Adrenal gland (tissue), 12 donors: ENCODE results near the gene LYSMD2. TPM values are rescaled to one million over a fixed set of nuclear protein-coding genes. Genes with fewer than 3 reads are reported as not detected.

Experiments used
- DNase-seq, 7 donors: peaks; one replicate each; pipeline ENCODE4 v3.0.0-alpha.2; 2019 to 2020
- H3K27ac ChIP-seq, 5 donors: fragments of 200-600 bp; sonication (generic) in 4 of 5; 1 replicate in 3 of 5; 2 replicates in 2 of 5; pipeline versions ENCODE4 v1.5.1 to v1.8.0; 2016 to 2020; ENCODE audit warnings: mild to moderate bottlenecking in 1 of 5
- H3K27me3 ChIP-seq: fragments of 200-600 bp; 2 replicates; pipeline ENCODE4 v1.8.0; 2021
- H3K36me3 ChIP-seq, 2 donors: fragments of 200-600 bp; replicated peaks in 1 of 2; 1 replicate in 1 of 2; 2 replicates in 1 of 2; pipeline versions ENCODE4 v1.5.1 to v1.8.0; 2018 to 2022
- H3K4me1 ChIP-seq, 2 donors: fragments of 200-600 bp; replicated peaks in 1 of 2; 1 replicate in 1 of 2; 2 replicates in 1 of 2; pipeline versions ENCODE4 v1.5.1 to v1.8.0; 2018 to 2021
- H3K4me3 ChIP-seq, 4 donors: fragments of 200-600 bp; sonication (generic) in 3 of 4; one replicate each; pipeline ENCODE4 v1.5.1; 2016 to 2018
- H3K9me3 ChIP-seq, 3 donors: fragments of 200-600 bp; sonication (generic) in 1 of 3; replicated peaks in 1 of 3; 1 replicate in 2 of 3; 2 replicates in 1 of 3; pipeline versions ENCODE4 v1.5.1 to v1.8.0; 2016 to 2021
- CTCF ChIP-seq, 6 experiments: fragments of 450-650 bp in 4 of 6; fragments of 200-600 bp in 2 of 6; sonication (generic) in 1 of 6; IDR thresholded peaks; 1 replicate in 5 of 6; 2 replicates in 1 of 6; pipeline versions ENCODE4 v1.5.1 to v1.8.0; 2016 to 2021; ENCODE audit warnings: antibody characterized with exemption in 6 of 6, mild to moderate bottlenecking in 2 of 6, moderate library complexity in 1 of 6
- POLR2A ChIP-seq, 2 donors: fragments of 450-650 bp; IDR thresholded peaks; one replicate each; pipeline ENCODE4 v1.6.1; 2017; ENCODE audit warnings: antibody characterized with exemption in 2 of 2, mild to moderate bottlenecking in 2 of 2, moderate library complexity in 1 of 2
- WGBS, 4 donors: extraction: QIAGEN DNeasy Blood & Tissue Kit in 2 of 4; methylation state at CpG; one replicate each; pipeline versions ENCODE4 v1.1.5 to v1.1.7; 2013 to 2017; 5-methylcytosine and 5-hydroxymethylcytosine counted together
- intact Hi-C, 2 donors: fragments of 100-400 bp; cut with DNase I; formaldehyde crosslinking; loops; one replicate each; pipeline versions ENCODE4 v1.14.1 to v1.15.0; 2022 to 2023
- polyA plus RNA-seq, 3 donors: library from polyadenylated mRNA; stranded (reverse); fragments of 200-250 nt in 2 of 3; fragments of 350-450 nt in 1 of 3; fragmentation: Illumina TruSeq in 1 of 3; extraction: RNeasy Lipid Tissue Mini Kit (QIAGEN cat#74804) in 1 of 3; gene quantifications; one replicate each; pipeline ENCODE4 v1.2.3, GENCODE V29; 2013 to 2014
- total RNA-seq, 9 donors: library from RNA; depleted of rRNA in 4 of 9; stranded (reverse); fragments of >200 nt in 4 of 9; fragments of 120-200 nt in 1 of 9; fragmentation: NEBNext Ultra II Directional in 1 of 9; extraction: Animal tissue kit (Norgen Biotek cat#: 25700) in 1 of 9; gene quantifications; one replicate each; pipeline versions ENCODE4 v1.1.0 to v1.2.4, GENCODE V29; 2013 to 2023
- donor health status: healthy with polysubstance abuse.
- donor health status: Bipolar disorder and iron deficiency.
- donor health status: DM: yes; HTN: yes; CAD: no.
- donor health status: DM: no; HTN: no; CAD: no.
- donor health status: DM: no; HTN: no; CAD: no.
- donor health status: DM: yes; HTN: yes; CAD: no.

Gene LYSMD2
- total and polyA plus RNA-seq, 12 donors, result 11.3 to 56.3 (median 20.5) TPM

- H3K27me3 ChIP-seq, result no peaks in the 10 kb centered on the region
- no peak for TF ChIP-seq CTCF (IDR thresholded peaks at IDR 0.05)
- TF ChIP-seq POLR2A (IDR thresholded peaks at IDR 0.05), result no peak
- H3K4me1 ChIP-seq, result no peaks in the 10 kb centered on the region
- H3K9me3 ChIP-seq, result no peaks in the 10 kb centered on the region
- DNase-seq, result no peak
- WGBS, 4 donors, result 82 to 90% (median 89%) methylated on average over 5 of the region's 5 CpGs
- intact Hi-C loops, result no loop called here
- no peak overlapping the region for H3K27ac ChIP-seq
- H3K36me3 ChIP-seq, result no peaks in the 10 kb centered on the region
- H3K4me3 ChIP-seq, result no peak overlapping the region
Observed at GRCh38 chr15:51709031-51709430, 28.4 kb downstream of the LYSMD2 start.

- no peak for DNase-seq
- intact Hi-C loops, result no loop called here
- H3K27ac ChIP-seq, result no peak overlapping the region
- no peaks in the 10 kb centered on the region for H3K36me3 ChIP-seq
- no peak overlapping the region for H3K4me3 ChIP-seq
- H3K9me3 ChIP-seq, result no peaks in the 10 kb centered on the region
- TF ChIP-seq POLR2A (IDR thresholded peaks at IDR 0.05) (no peak), CTCF (IDR thresholded peaks at IDR 0.05) (no peak)
- H3K4me1 ChIP-seq, result no peaks in the 10 kb centered on the region
- H3K27me3 ChIP-seq, result no peaks in the 10 kb centered on the region
- WGBS, 4 donors, result 64 to 80% (median 76%) methylated on average over 5 of the region's 5 CpGs
Observed at GRCh38 chr15:51708013-51708412, 29.4 kb downstream of the LYSMD2 start.

GRCh38 chr15:51706926-51707608 is 30.4 kb downstream of the LYSMD2 start:
- intact Hi-C loops, result no loop called here
- no peak overlapping the region for H3K4me3 ChIP-seq
- no peak overlapping the region for H3K27ac ChIP-seq
- 79 to 82% (median 80%) methylated on average over 2 of the region's 2 CpGs for WGBS, 4 donors
- TF ChIP-seq CTCF (IDR thresholded peaks at IDR 0.05) (no peak), POLR2A (IDR thresholded peaks at IDR 0.05) (no peak)
- H3K9me3 ChIP-seq, result no peaks in the 10 kb centered on the region
- no peaks in the 10 kb centered on the region for H3K36me3 ChIP-seq
- DNase-seq, result no peak
- no peaks in the 10 kb centered on the region for H3K4me1 ChIP-seq
- no peaks in the 10 kb centered on the region for H3K27me3 ChIP-seq

GRCh38 chr15:51706291-51706690 is 31.2 kb downstream of the LYSMD2 start:
- Histone ChIP-seq H3K4me1 (no peaks in the 10 kb centered on the region), H3K27me3 (no peaks in the 10 kb centered on the region), H3K9me3 (no peaks in the 10 kb centered on the region), H3K4me3 (no peak overlapping the region), H3K36me3 (no peaks in the 10 kb centered on the region), H3K27ac (no peak overlapping the region)
- intact Hi-C loops, result no loop called here
- WGBS, 4 donors, result 83 to 88% (median 85%) methylated on average over 5 of the region's 5 CpGs
- TF ChIP-seq POLR2A (IDR thresholded peaks at IDR 0.05) (no peak), CTCF (IDR thresholded peaks at IDR 0.05) (no peak)
- no peak for DNase-seq
